Upper lobe of left lung (tissue), 6 donors: ENCODE measurements around the gene KLC3. TPM values are rescaled to one million over a fixed set of nuclear protein-coding genes. Genes with fewer than 3 reads are reported as not detected.

ENCODE experiments used
- ATAC-seq, 2 donors: fragments of 200-7000 bp; cut with Tn5 transposase; one replicate each; pipeline ENCODE4 v1.9.1; 2022; ENCODE audit warnings: mild to moderate bottlenecking in 2 of 2, moderate library complexity in 2 of 2; ENCODE audit not compliant: low FRiP score in 2 of 2
- DNase-seq, 2 donors: peaks; one replicate each; pipeline ENCODE4 v3.0.0-alpha.2; 2019 to 2020
- H3K27ac ChIP-seq, 4 donors: fragments of 200-600 bp; sonication (generic); one replicate each; pipeline ENCODE4 v1.5.1; 2016 to 2019
- H3K27me3 ChIP-seq, 4 donors: fragments of 200-600 bp; sonication (generic); one replicate each; pipeline ENCODE4 v1.5.1; 2017 to 2019
- H3K36me3 ChIP-seq, 4 donors: fragments of 200-600 bp; sonication (generic); one replicate each; pipeline ENCODE4 v1.5.1; 2016 to 2019
- H3K4me1 ChIP-seq, 4 donors: fragments of 200-600 bp; sonication (generic); one replicate each; pipeline ENCODE4 v1.5.1; 2018 to 2019
- H3K4me3 ChIP-seq, 4 donors: fragments of 200-600 bp; sonication (generic); one replicate each; pipeline ENCODE4 v1.5.1; 2017 to 2019; ENCODE audit warnings: mild to moderate bottlenecking in 2 of 4, moderate library complexity in 1 of 4
- H3K9me3 ChIP-seq, 4 donors: fragments of 200-600 bp; sonication (generic); one replicate each; pipeline ENCODE4 v1.5.1; 2018 to 2019
- EP300 ChIP-seq, 4 donors: sonication (generic); formaldehyde crosslinking; IDR thresholded peaks; one replicate each; pipeline ENCODE4 v1.5.1; 2017; ENCODE audit warnings: antibody characterized with exemption in 4 of 4, control low read depth in 2 of 4
- POLR2A ChIP-seq, 4 donors: fragments of 450-650 bp; IDR thresholded peaks; one replicate each; pipeline ENCODE4 v1.5.1; 2016 to 2017; ENCODE audit warnings: antibody characterized with exemption in 4 of 4, mild to moderate bottlenecking in 2 of 4
- POLR2AphosphoS5 ChIP-seq, 2 donors: sonication (generic); formaldehyde crosslinking; IDR thresholded peaks; one replicate each; pipeline ENCODE4 v1.5.1; 2017; ENCODE audit warnings: antibody characterized with exemption in 2 of 2
- WGBS, 2 donors: methylation state at CpG; one replicate each; pipeline ENCODE4 v1.1.5; 2017 to 2018; 5-methylcytosine and 5-hydroxymethylcytosine counted together
- total RNA-seq, 6 donors: library from RNA; depleted of rRNA in 4 of 6; stranded (reverse); fragments of >200 nt in 4 of 6; gene quantifications; one replicate each; pipeline versions ENCODE4 v1.1.0 to v1.2.1, GENCODE V29; 2016 to 2021
- TF ChIP-seq, protein P1 (sequence below), 6 experiments: fragments of 450-650 bp in 4 of 6; fragments of 200-600 bp in 2 of 6; sonication (generic) in 2 of 6; IDR thresholded peaks; one replicate each; pipeline ENCODE4 v1.5.1; 2016 to 2019; ENCODE audit warnings: antibody characterized with exemption in 6 of 6
- donor health status: DM: no; HTN: no; CAD: no; lungs with moderate emphysema.
- donor health status: DM: no; HTN: yes; CAD: no; lungs with severe emphysema.

The KLC3 gene
- total RNA-seq, 6 donors from 2014 or later = 2.4 to 9.5 (median 3.9) TPM

DNA sequence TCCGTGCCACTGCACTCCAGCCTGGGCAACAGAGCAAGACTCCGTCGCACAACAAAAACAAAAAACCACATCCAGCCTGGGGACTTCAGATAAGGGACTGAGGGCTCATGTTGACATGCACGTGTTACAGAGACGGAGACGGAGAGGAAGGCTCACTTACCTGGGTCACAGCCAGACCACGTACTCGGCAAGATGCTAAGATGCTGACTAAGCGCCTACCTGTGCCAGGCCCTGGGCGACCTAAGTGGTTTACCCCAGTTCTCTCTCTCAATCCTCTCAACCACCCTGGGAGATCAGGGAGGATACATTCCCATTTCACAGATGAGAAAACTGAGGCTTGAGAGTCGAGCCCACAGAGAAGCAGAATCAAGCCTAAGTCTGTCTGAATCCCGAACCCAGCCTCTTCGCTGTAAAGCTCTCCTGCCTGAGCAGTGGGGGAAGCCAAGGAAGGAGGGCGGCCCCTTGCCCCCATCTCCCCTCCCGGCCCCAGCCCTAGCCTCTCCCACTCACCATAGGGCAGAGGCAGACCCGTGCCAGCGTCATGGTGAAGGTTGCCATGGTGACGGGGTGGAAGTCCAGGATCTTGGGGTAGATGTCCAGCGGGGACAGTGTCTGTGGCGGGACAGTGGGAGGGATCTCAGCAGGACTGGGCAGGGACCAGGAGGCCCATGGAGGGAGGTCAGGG is 16.4 kb downstream of the KLC3 start:
- peaks cover 0 to 66% (median 27%) of the 10 kb centered on the region in 4 donors for H3K36me3 ChIP-seq
- no peaks in the 10 kb centered on the region for H3K4me1 ChIP-seq
- no peak overlapping the region for H3K4me3 ChIP-seq
- DNase-seq = no peak
- no peaks in the 10 kb centered on the region for H3K27me3 ChIP-seq
- H3K27ac ChIP-seq = no peak overlapping the region
- H3K9me3 ChIP-seq = no peaks in the 10 kb centered on the region
- 94 to 95% methylated on average over 19 to 20 of the region's 20 CpGs for WGBS, 2 donors
- no peak for ATAC-seq
- TF ChIP-seq POLR2A (IDR thresholded peaks at IDR 0.05) (no peak), POLR2AphosphoS5 (IDR thresholded peaks at IDR 0.05) (no peak), EP300 (IDR thresholded peaks at IDR 0.05) (no peak)
- TF ChIP-seq, protein P1, sequence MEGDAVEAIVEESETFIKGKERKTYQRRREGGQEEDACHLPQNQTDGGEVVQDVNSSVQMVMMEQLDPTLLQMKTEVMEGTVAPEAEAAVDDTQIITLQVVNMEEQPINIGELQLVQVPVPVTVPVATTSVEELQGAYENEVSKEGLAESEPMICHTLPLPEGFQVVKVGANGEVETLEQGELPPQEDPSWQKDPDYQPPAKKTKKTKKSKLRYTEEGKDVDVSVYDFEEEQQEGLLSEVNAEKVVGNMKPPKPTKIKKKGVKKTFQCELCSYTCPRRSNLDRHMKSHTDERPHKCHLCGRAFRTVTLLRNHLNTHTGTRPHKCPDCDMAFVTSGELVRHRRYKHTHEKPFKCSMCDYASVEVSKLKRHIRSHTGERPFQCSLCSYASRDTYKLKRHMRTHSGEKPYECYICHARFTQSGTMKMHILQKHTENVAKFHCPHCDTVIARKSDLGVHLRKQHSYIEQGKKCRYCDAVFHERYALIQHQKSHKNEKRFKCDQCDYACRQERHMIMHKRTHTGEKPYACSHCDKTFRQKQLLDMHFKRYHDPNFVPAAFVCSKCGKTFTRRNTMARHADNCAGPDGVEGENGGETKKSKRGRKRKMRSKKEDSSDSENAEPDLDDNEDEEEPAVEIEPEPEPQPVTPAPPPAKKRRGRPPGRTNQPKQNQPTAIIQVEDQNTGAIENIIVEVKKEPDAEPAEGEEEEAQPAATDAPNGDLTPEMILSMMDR (IDR thresholded peaks at IDR 0.05) = no peak

DNA sequence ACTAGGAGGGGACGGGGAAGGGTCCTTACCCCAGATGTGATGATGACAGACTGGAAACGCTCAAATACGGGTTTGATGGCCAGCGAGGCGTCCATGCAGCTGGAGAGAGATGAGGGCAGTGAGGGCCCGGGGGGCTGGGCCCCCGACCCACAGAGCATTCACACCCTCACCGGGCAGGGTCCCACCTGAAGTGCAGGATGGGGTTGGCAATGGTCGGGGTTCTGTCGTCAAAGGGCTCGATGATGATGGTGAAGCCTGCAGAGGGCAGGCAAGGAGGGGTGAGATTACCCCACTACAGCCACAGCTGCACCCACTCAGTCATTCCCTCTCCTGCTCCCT is 16.9 kb downstream of the KLC3 start:
- Histone ChIP-seq H3K36me3 (peaks cover 0 to 66% (median 26%) of the 10 kb centered on the region in 4 donors), H3K9me3 (no peaks in the 10 kb centered on the region), H3K27me3 (no peaks in the 10 kb centered on the region), H3K4me1 (no peaks in the 10 kb centered on the region), H3K4me3 (no peak overlapping the region), H3K27ac (no peak overlapping the region)
- WGBS, 2 donors = 91 to 93% methylated on average over 11 of the region's 11 CpGs
- ATAC-seq (no peak), DNase-seq (no peak)
- TF ChIP-seq EP300 (IDR thresholded peaks at IDR 0.05) = no peak
- no peak for TF ChIP-seq POLR2A (IDR thresholded peaks at IDR 0.05)
- TF ChIP-seq, protein P1 (IDR thresholded peaks at IDR 0.05) = no peak
- TF ChIP-seq POLR2AphosphoS5 (IDR thresholded peaks at IDR 0.05) = no peak

DNA sequence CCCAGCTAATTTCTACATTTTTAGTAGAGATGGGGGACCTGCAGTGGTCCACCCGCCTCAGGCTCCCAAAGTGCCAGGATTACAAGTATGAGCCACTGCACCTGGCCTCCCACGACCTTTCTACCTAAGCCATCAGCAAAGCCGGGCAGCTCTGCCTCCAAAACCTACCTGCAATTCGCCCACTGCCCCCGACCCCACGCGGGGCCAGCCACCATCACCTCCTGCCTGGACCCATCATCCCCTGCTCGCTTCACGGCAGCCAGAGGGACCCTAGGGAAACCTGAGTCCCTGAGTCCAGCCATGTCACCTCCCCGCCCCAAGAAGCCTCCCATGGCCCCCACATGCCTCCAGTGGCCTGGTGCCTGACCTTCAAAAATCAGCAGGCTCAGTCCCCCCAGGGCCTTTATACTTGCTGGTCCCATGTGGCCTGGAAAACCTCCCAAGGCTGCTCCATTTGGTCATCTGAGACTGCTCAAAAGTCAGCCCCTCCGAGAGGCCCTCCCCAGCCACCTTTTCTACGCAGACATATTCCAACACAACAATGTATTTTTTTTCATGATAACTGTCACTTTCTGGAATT is 17.8 kb downstream of the KLC3 start:
- no peaks in the 10 kb centered on the region for H3K27me3 ChIP-seq

DNA sequence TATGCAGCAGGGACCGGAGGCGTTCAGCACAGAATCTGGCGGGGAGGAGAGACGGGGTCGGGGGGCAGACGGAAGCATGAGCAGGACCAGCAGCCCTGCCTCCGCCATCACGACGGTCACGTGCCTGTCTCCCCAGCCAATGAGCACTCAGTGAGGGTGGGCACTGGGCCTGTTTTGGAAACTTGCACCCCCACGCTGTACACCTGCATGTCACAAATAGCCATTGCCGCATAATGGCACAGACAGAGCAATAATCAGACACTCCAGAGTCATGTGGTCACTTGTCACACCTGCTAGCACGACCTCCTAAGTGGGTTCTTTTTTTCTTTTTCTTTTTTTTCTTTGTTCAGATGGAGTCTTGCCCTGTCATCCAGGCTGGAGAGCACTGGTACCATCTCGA is 21.1 kb downstream of the KLC3 start:
- DNase-seq = no peak

More for the DNA sequence above, 17.8 kb downstream of the KLC3 start:
- H3K36me3 ChIP-seq = peaks cover 0 to 64% (median 26%) of the 10 kb centered on the region in 4 donors
- no peak overlapping the region for H3K4me3 ChIP-seq
- TF ChIP-seq EP300 (IDR thresholded peaks at IDR 0.05) (no peak), POLR2AphosphoS5 (IDR thresholded peaks at IDR 0.05) (no peak), POLR2A (IDR thresholded peaks at IDR 0.05) (no peak)
- TF ChIP-seq, protein P1 (IDR thresholded peaks at IDR 0.05) = no peak
- no peaks in the 10 kb centered on the region for H3K4me1 ChIP-seq
- H3K27ac ChIP-seq = no peak overlapping the region
- DNase-seq = no peak
- ATAC-seq = no peak
- H3K9me3 ChIP-seq = no peaks in the 10 kb centered on the region
- WGBS, 2 donors = 95 to 98% methylated on average over 11 to 12 of the region's 12 CpGs

More for the DNA sequence above, 21.1 kb downstream of the KLC3 start:
- Histone ChIP-seq H3K4me1 (no peaks in the 10 kb centered on the region), H3K36me3 (peaks cover 0 to 49% (median 29%) of the 10 kb centered on the region in 4 donors), H3K9me3 (no peaks in the 10 kb centered on the region), H3K27ac (no peak overlapping the region), H3K4me3 (no peak overlapping the region), H3K27me3 (no peaks in the 10 kb centered on the region)
- TF ChIP-seq POLR2A (IDR thresholded peaks at IDR 0.05) (no peak), EP300 (IDR thresholded peaks at IDR 0.05) (no peak), POLR2AphosphoS5 (IDR thresholded peaks at IDR 0.05) (no peak)
- TF ChIP-seq, protein P1 (IDR thresholded peaks at IDR 0.05) = no peak
- no peak for ATAC-seq
- 93% methylated on average over 14 of the region's 14 CpGs for WGBS, 2 donors
